Astrocyte of the cerebellum (primary cell): ENCODE measurements around the gene FARS2.
A peak's percentile ranks its signal among the peaks of the same experiment; 100 is the strongest.

ENCODE experiments used
- DNase-seq: peaks from one replicate; pipeline ENCODE4 v3.0.0-alpha.2; 2011; ENCODE audit warnings: low read depth
- H3K4me3 ChIP-seq: 2 replicates; pipeline ENCODE4 v1.5.1; 2011; ENCODE audit warnings: mild to moderate bottlenecking, low read depth, low read length, moderate library complexity
- CTCF ChIP-seq: IDR thresholded peaks from 2 replicates; pipeline ENCODE4 v1.5.1; 2012; ENCODE audit warnings: low read length, low read depth, moderate library complexity, mild to moderate bottlenecking; ENCODE audit errors: missing control alignments
- in situ Hi-C: cut with HindIII; loops from 2 replicates; pipeline ENCODE4 v1.10.0; 2017; ENCODE audit warnings: low sequenced_read_pairs

FARS2 gene

GRCh38 chr6:5746053-5746758 lies 484.9 kb downstream of the FARS2 start:
- peak; percentile 26 for TF ChIP-seq CTCF
- no peak overlapping the region for H3K4me3 ChIP-seq
- DNase-seq = no peak
- in situ Hi-C loops = no loop called here

- DNase-seq = no peak
- H3K4me3 ChIP-seq = no peak overlapping the region
- TF ChIP-seq CTCF = no peak
- in situ Hi-C loops = no loop called here
Measured at GRCh38 chr6:5746759-5747130, 485.4 kb downstream of the FARS2 start.

- TF ChIP-seq CTCF = no peak
- no peak overlapping the region for H3K4me3 ChIP-seq
- DNase-seq = no peak
- in situ Hi-C loops = no loop called here
Measured at GRCh38 chr6:5747379-5747778, 486.1 kb downstream of the FARS2 start.

- no peak overlapping the region for H3K4me3 ChIP-seq
- no peak for DNase-seq
- TF ChIP-seq CTCF = no peak
- in situ Hi-C loops = no loop called here
Measured at GRCh38 chr6:5749016-5749650, 487.8 kb downstream of the FARS2 start.

GRCh38 chr6:5749651-5750215 lies 488.4 kb downstream of the FARS2 start:
- H3K4me3 ChIP-seq = no peak overlapping the region
- DNase-seq = no peak
- TF ChIP-seq CTCF = no peak
- in situ Hi-C loops = no loop called here

GRCh38 chr6:5751525-5752390 lies 490.4 kb downstream of the FARS2 start:
- in situ Hi-C loops = no loop called here
- H3K4me3 ChIP-seq = no peak overlapping the region
- DNase-seq = no peak
- TF ChIP-seq CTCF = no peak
